Lung (tissue), 12 donors: Measurements from ENCODE around the gene NPFFR1. TPM values are rescaled to one million over a fixed set of nuclear protein-coding genes. Genes with fewer than 3 reads are reported as not detected.
"Not testable (repeated sequence)": the region's sequence is repeated elsewhere in the genome, so short reads cannot be mapped to it uniquely, and the experiment has no call there.

Source experiments
- ATAC-seq: fragments of 200-7000 bp; cut with Tn5 transposase; one replicate; pipeline ENCODE4 v1.9.1; 2020; ENCODE audit warnings: moderate number of reproducible peaks; ENCODE audit not compliant: insufficient read depth, low FRiP score
- DNase-seq, 3 donors: peaks; one replicate each; pipeline ENCODE4 v3.0.0-alpha.2; 2013 to 2017
- H3K27ac ChIP-seq, 2 donors: one replicate each; pipeline ENCODE4 v1.5.1; 2013; ENCODE audit warnings: mild to moderate bottlenecking in 2 of 2, moderate library complexity in 2 of 2, control low read depth in 1 of 2, inconsistent platforms in 1 of 2, low read depth in 1 of 2, low read length in 1 of 2
- H3K27me3 ChIP-seq, 3 donors: one replicate each; pipeline ENCODE4 v1.5.1; 2013; ENCODE audit warnings: low read length in 2 of 3; ENCODE audit not compliant: control insufficient read depth in 3 of 3, insufficient read depth in 3 of 3
- H3K36me3 ChIP-seq, 4 donors: one replicate each; pipeline ENCODE4 v1.5.1; 2013; ENCODE audit warnings: low read length in 4 of 4, mild to moderate bottlenecking in 1 of 4, moderate library complexity in 1 of 4; ENCODE audit not compliant: control insufficient read depth in 4 of 4, insufficient read depth in 4 of 4
- H3K4me1 ChIP-seq, 5 donors: one replicate each; pipeline ENCODE4 v1.5.1; 2013; ENCODE audit warnings: low read length in 5 of 5, mild to moderate bottlenecking in 2 of 5, moderate library complexity in 1 of 5; ENCODE audit not compliant: control insufficient read depth in 5 of 5, insufficient read depth in 5 of 5
- H3K4me3 ChIP-seq: one replicate; pipeline ENCODE4 v1.5.1; 2013; ENCODE audit warnings: mild to moderate bottlenecking, control low read depth, moderate library complexity
- H3K9ac ChIP-seq, 2 donors: one replicate each; pipeline ENCODE4 v1.5.1; 2013; ENCODE audit warnings: low read length in 2 of 2, control low read depth in 1 of 2; ENCODE audit not compliant: insufficient read depth in 1 of 2
- H3K9me3 ChIP-seq, 4 donors: one replicate each; pipeline ENCODE4 v1.5.1; 2013; ENCODE audit warnings: low read length in 3 of 4, mild to moderate bottlenecking in 1 of 4, moderate library complexity in 1 of 4; ENCODE audit not compliant: control insufficient read depth in 4 of 4, insufficient read depth in 3 of 4
- CTCF ChIP-seq: IDR thresholded peaks from 2 replicates; pipeline ENCODE4 v1.5.1; 2012; ENCODE audit warnings: mild to moderate bottlenecking; ENCODE audit errors: control extremely low read depth, extremely low read depth
- WGBS, 2 donors: extraction: QIAGEN DNeasy Blood & Tissue Kit; methylation state at CpG; one replicate each; pipeline ENCODE4 v1.1.7; 2013; 5-methylcytosine and 5-hydroxymethylcytosine counted together
- polyA plus RNA-seq, 2 donors: library from polyadenylated mRNA; stranded (reverse); fragments of 200-250 nt; gene quantifications; one replicate each; pipeline ENCODE4 v1.2.1, GENCODE V29; 2013
- total RNA-seq, 2 donors: library from RNA; depleted of rRNA in 1 of 2; stranded (reverse); fragments of >200 nt in 1 of 2; gene quantifications; one replicate each; pipeline ENCODE4 v1.2.1, GENCODE V29; 2014 to 2021
- donor health status: control.
- donor health status: control.
- donor health status: Bipolar disorder and iron deficiency.
- donor health status: healthy.
- donor health status: DM: yes; HTN: yes; CAD: no.

Gene NPFFR1
- total and polyA plus RNA-seq, 4 donors = 0.12 to 2.2 (median 0.14) TPM

GRCh38 chr10:70227548-70228320, 56.1 kb downstream of the NPFFR1 start:
- Histone ChIP-seq H3K27ac (peak overlapping the region; percentile 10 to 33), H3K27me3 (no peaks in the 10 kb centered on the region)

GRCh38 chr10:70223728-70224127, 60.1 kb downstream of the NPFFR1 start:
- ATAC-seq = no peak
- H3K27ac ChIP-seq = no peak overlapping the region
- peaks cover 0 to 7% (median 3%) of the 10 kb centered on the region in 5 donors for H3K4me1 ChIP-seq
- no peaks in the 10 kb centered on the region for H3K9me3 ChIP-seq
- H3K4me3 ChIP-seq = no peak overlapping the region
- no peak for DNase-seq
- no peak overlapping the region for H3K9ac ChIP-seq
- H3K36me3 ChIP-seq = peaks cover 0 to 6% (median 2%) of the 10 kb centered on the region in 4 donors
- 91 to 94% methylated on average over 2 of the region's 2 CpGs for WGBS, 2 donors
- H3K27me3 ChIP-seq = no peaks in the 10 kb centered on the region
- TF ChIP-seq CTCF = no peak

More at GRCh38 chr10:70227548-70228320, 56.1 kb downstream of the NPFFR1 start:
- ATAC-seq (no peak), DNase-seq (no peak)
- no peak overlapping the region for H3K4me3 ChIP-seq
- no peak overlapping the region for H3K9ac ChIP-seq
- 62 to 79% methylated on average over 3 of the region's 3 CpGs for WGBS, 2 donors
- TF ChIP-seq CTCF = no peak
- no peaks in the 10 kb centered on the region for H3K9me3 ChIP-seq
- peaks cover 0 to 12% (median 6%) of the 10 kb centered on the region in 5 donors for H3K4me1 ChIP-seq
- peaks cover 0 to 7% (median 4%) of the 10 kb centered on the region in 4 donors for H3K36me3 ChIP-seq

- H3K9ac ChIP-seq, H3K27me3 ChIP-seq, H3K9me3 ChIP-seq, H3K4me3 ChIP-seq, H3K4me1 ChIP-seq, ATAC-seq, H3K36me3 ChIP-seq, DNase-seq, H3K27ac ChIP-seq: not testable (repeated sequence)
- 73 to 78% methylated on average over 9 of the region's 9 CpGs for WGBS, 2 donors
These were observed 60.9 kb downstream of the NPFFR1 start for GRCh38 chr10:70222811-70223447.

GRCh38 chr10:70222340-70222794, 61.4 kb downstream of the NPFFR1 start:
- Histone ChIP-seq H3K27me3 (no peaks in the 10 kb centered on the region), H3K4me3 (no peak overlapping the region), H3K9me3 (no peaks in the 10 kb centered on the region), H3K9ac (no peak overlapping the region), H3K4me1 (peaks cover 0 to 4% (median 3%) of the 10 kb centered on the region in 5 donors), H3K27ac (no peak overlapping the region), H3K36me3 (peaks cover 0 to 6% (median 1%) of the 10 kb centered on the region in 4 donors)
- 70 to 79% methylated on average over 3 of the region's 3 CpGs for WGBS, 2 donors
- DNase-seq = peak in 2 of 3 donors; percentile 4 to 10
- no peak for TF ChIP-seq CTCF
- no peak for ATAC-seq
